Activated CD4-positive, alpha-beta T cell treated with anti-CD3 and anti-CD28 coated beads for 24 hours (primary cell): ENCODE data around the gene ADGRL3.
"Not testable (repeated sequence)": the region's sequence is repeated elsewhere in the genome, so short reads cannot be mapped to it uniquely, and the experiment has no call there.

ENCODE experiments used
- DNase-seq, 2 donors: peaks; one replicate each; pipeline ENCODE4 v3.0.0-alpha.2; 2020; ENCODE audit warnings: low read depth in 2 of 2

The ADGRL3 gene

GRCh38 chr4:61909031-61909430, 708.9 kb downstream of the ADGRL3 start:
- no peak for DNase-seq

GRCh38 chr4:61911313-61911756, 711.2 kb downstream of the ADGRL3 start:
- DNase-seq: no peak

- DNase-seq: no peak
These were observed 713.5 kb downstream of the ADGRL3 start for GRCh38 chr4:61913619-61914018.

- no peak for DNase-seq
These were observed 715.4 kb downstream of the ADGRL3 start for GRCh38 chr4:61915501-61915900.

GRCh38 chr4:61918507-61918906, 718.4 kb downstream of the ADGRL3 start:
- DNase-seq: no peak

- no peak for DNase-seq
These were observed 718.9 kb downstream of the ADGRL3 start for GRCh38 chr4:61918987-61919386.

GRCh38 chr4:61919561-61919960, 719.4 kb downstream of the ADGRL3 start:
- DNase-seq: no peak

- no peak for DNase-seq
These were observed 721.8 kb downstream of the ADGRL3 start for GRCh38 chr4:61921920-61922319.

- no peak for DNase-seq
These were observed 722.6 kb downstream of the ADGRL3 start for GRCh38 chr4:61922766-61923165.

- DNase-seq: no peak
These were observed 723.1 kb downstream of the ADGRL3 start for GRCh38 chr4:61923179-61923578.

GRCh38 chr4:61924131-61924530, 724.0 kb downstream of the ADGRL3 start:
- no peak for DNase-seq

- DNase-seq: no peak
These were observed 733.4 kb downstream of the ADGRL3 start for GRCh38 chr4:61933527-61933926.

- DNase-seq: no peak
These were observed 734.1 kb downstream of the ADGRL3 start for GRCh38 chr4:61934198-61934597.

- no peak for DNase-seq
These were observed 738.2 kb downstream of the ADGRL3 start for GRCh38 chr4:61938250-61938846.

GRCh38 chr4:61950625-61951024, 750.5 kb downstream of the ADGRL3 start:
- no peak for DNase-seq

- no peak for DNase-seq
These were observed 753.3 kb downstream of the ADGRL3 start for GRCh38 chr4:61953386-61953785.

- DNase-seq: no peak
These were observed 758.5 kb downstream of the ADGRL3 start for GRCh38 chr4:61958591-61958990.

GRCh38 chr4:61959087-61959486, 759.0 kb downstream of the ADGRL3 start:
- no peak for DNase-seq

GRCh38 chr4:61984260-61984909, 784.3 kb downstream of the ADGRL3 start:
- DNase-seq: no peak

GRCh38 chr4:61985426-61985825, 785.3 kb downstream of the ADGRL3 start:
- DNase-seq: no peak

GRCh38 chr4:61986929-61987328, 786.8 kb downstream of the ADGRL3 start:
- DNase-seq: not testable (repeated sequence)

GRCh38 chr4:61992351-61992750, 792.2 kb downstream of the ADGRL3 start:
- DNase-seq: no peak

- DNase-seq: no peak
These were observed 793.9 kb downstream of the ADGRL3 start for GRCh38 chr4:61994036-61994435.
